GM12864 (cell line): Measurements from ENCODE around the gene STK39.

Source experiments
- DNase-seq: peaks from one replicate; pipeline ENCODE4 v3.0.0-alpha.2; 2011; ENCODE audit warnings: low read depth
- H3K4me3 ChIP-seq: 2 replicates; pipeline ENCODE4 v1.5.1; 2011; ENCODE audit warnings: mild to moderate bottlenecking, low read depth, low read length, control low read depth
- TF ChIP-seq, protein P1 (sequence below): IDR thresholded peaks from 2 replicates; pipeline ENCODE4 v1.5.1; 2011; ENCODE audit warnings: low read depth, mild to moderate bottlenecking, moderate library complexity, low read length, control low read depth, inconsistent platforms; ENCODE audit errors: missing control alignments

Gene STK39

DNA sequence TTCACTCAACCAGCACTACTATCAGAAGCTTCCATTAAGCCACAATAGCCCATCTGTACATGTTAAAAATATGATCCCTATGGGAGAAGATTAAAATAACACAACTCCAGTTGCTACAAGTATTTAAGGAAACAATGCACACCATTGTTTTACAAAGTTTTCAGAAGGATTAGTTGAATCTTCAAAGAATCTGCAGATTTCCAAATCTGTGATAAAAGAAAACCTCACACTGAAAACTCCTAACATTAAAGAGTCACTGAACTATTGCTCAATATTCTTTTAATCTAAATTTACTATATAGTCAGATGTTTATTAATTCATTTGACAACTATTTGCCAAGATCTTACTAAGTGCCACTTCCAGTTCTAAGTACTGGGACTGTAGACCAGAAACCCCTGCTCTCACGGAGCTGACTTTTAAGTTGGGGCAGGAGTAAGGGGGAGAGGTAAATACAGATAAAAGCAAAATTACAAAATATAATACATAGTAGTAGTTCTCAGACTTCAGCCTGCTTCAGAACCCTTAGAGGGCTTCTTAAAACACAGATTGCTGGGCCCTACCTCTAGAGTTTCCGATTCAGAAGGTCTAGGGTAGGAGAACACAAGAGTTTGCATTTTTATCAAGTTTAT is 94.4 kb downstream of the STK39 start:
- TF ChIP-seq, protein P1, sequence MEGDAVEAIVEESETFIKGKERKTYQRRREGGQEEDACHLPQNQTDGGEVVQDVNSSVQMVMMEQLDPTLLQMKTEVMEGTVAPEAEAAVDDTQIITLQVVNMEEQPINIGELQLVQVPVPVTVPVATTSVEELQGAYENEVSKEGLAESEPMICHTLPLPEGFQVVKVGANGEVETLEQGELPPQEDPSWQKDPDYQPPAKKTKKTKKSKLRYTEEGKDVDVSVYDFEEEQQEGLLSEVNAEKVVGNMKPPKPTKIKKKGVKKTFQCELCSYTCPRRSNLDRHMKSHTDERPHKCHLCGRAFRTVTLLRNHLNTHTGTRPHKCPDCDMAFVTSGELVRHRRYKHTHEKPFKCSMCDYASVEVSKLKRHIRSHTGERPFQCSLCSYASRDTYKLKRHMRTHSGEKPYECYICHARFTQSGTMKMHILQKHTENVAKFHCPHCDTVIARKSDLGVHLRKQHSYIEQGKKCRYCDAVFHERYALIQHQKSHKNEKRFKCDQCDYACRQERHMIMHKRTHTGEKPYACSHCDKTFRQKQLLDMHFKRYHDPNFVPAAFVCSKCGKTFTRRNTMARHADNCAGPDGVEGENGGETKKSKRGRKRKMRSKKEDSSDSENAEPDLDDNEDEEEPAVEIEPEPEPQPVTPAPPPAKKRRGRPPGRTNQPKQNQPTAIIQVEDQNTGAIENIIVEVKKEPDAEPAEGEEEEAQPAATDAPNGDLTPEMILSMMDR: no peak
- no peak for DNase-seq
- H3K4me3 ChIP-seq: no peak overlapping the region

- no peak overlapping the region for H3K4me3 ChIP-seq
- no peak for DNase-seq
- TF ChIP-seq, protein P1: no peak
Observed at GRCh38 chr2:168149986-168150385, 97.4 kb downstream of the STK39 start.

- H3K4me3 ChIP-seq: no peak overlapping the region
- TF ChIP-seq, protein P1: no peak
- no peak for DNase-seq
Observed at GRCh38 chr2:168149150-168149974, 98.0 kb downstream of the STK39 start.

DNA sequence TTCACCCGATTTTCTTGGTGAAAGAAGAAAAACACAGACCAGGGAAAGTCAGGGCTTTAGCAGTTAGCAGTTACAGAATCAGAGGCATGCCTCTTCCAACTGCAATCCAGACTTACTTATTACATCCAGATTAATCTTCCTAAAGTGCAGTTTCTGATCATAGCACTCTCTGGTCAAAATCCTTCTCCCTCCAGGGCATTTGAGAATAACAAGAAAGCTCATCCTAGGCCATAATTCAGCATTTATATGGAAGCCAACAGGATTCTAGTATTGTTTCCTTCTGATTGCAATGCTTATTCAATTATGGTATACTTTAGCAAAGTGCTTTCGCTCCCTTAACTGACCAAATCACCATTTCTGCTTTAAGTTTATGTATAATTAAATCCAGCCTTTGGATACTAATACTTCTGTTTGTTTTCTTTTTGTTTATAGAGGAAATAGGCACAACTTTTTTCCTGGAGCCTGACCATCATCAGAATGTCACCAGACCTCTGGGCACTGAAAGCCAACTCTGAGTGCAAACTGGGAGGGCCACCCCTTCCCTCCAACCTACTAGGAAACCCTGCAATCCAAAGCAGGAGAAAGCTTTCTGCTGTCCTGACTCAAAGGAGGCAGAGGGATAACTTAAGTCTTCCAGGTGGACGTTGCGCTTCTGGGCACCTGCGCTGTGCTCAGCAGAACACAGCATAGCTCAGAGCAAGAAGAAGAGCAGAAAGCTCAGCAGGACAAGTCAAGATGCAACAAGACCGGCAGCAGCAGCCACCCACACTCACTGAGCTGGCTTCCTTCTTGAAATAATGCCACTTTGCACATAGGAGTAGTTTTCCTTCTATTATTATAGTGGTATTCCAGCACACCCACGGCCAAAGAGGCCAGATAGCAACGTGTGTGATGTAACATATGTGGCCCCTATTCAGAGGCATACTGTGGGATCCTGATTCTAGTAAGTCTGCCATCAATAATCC is 99.3 kb downstream of the STK39 start:
- DNase-seq: no peak
- no peak overlapping the region for H3K4me3 ChIP-seq
- TF ChIP-seq, protein P1: no peak

- TF ChIP-seq, protein P1: no peak
- DNase-seq: no peak
- no peak overlapping the region for H3K4me3 ChIP-seq
Observed at GRCh38 chr2:168146892-168147810, 100.2 kb downstream of the STK39 start.
